Uterus (tissue), 4 donors: ENCODE data around the gene CHST15. TPM values are rescaled to one million over a fixed set of nuclear protein-coding genes. Genes with fewer than 3 reads are reported as not detected.
A peak's percentile ranks its signal among the peaks of the same experiment; 100 is the strongest.

Experiments used
- DNase-seq, 2 donors: peaks; one replicate each; pipeline ENCODE4 v3.0.0-alpha.2; 2019 to 2020
- H3K27ac ChIP-seq, 2 donors: fragments of 200-600 bp; sonication (generic); 1 replicate in 1 of 2; 2 replicates in 1 of 2; pipeline ENCODE4 v1.5.1; 2016 to 2018
- H3K27me3 ChIP-seq, 2 donors: fragments of 200-600 bp; sonication (generic); one replicate each; pipeline ENCODE4 v1.5.1; 2018 to 2019; ENCODE audit warnings: control low read depth in 1 of 2
- H3K36me3 ChIP-seq, 2 donors: fragments of 200-600 bp; sonication (generic); one replicate each; pipeline ENCODE4 v1.5.1; 2019; ENCODE audit warnings: control low read depth in 1 of 2
- H3K4me1 ChIP-seq, 2 donors: fragments of 200-600 bp; sonication (generic); one replicate each; pipeline ENCODE4 v1.5.1; 2018 to 2019; ENCODE audit warnings: control low read depth in 1 of 2
- H3K4me3 ChIP-seq, 2 donors: fragments of 200-600 bp; sonication (generic); 1 replicate in 1 of 2; 2 replicates in 1 of 2; pipeline ENCODE4 v1.5.1; 2018 to 2019; ENCODE audit warnings: mild to moderate bottlenecking in 1 of 2
- H3K9me3 ChIP-seq, 2 donors: fragments of 200-600 bp; sonication (generic); one replicate each; pipeline ENCODE4 v1.5.1; 2019; ENCODE audit warnings: control low read depth in 1 of 2
- POLR2A ChIP-seq, 2 donors: fragments of 450-650 bp; IDR thresholded peaks; one replicate each; pipeline ENCODE4 v1.6.1; 2016; ENCODE audit warnings: antibody characterized with exemption in 2 of 2, mild to moderate bottlenecking in 1 of 2, moderate library complexity in 1 of 2
- intact Hi-C: fragments of 100-400 bp; cut with DNase I; formaldehyde crosslinking; loops from one replicate; pipeline ENCODE4 v1.15.1; 2023; ENCODE audit warnings: low total_unique reads
- total RNA-seq, 4 donors: library from RNA; depleted of rRNA in 3 of 4; stranded (reverse); fragments of >200 nt in 3 of 4; gene quantifications; one replicate each; pipeline versions ENCODE4 v1.1.0 to v1.2.4, GENCODE V29; 2014 to 2023
- TF ChIP-seq, protein P1 (sequence below), 4 experiments: fragments of 200-600 bp in 2 of 4; fragments of 450-650 bp in 2 of 4; sonication (generic) in 2 of 4; IDR thresholded peaks; one replicate each; pipeline ENCODE4 v1.5.1; 2016 to 2019; ENCODE audit warnings: antibody characterized with exemption in 4 of 4, mild to moderate bottlenecking in 2 of 4, moderate library complexity in 1 of 4
- donor health status: DM: yes; HTN: yes; CAD: no.

The CHST15 gene
- total RNA-seq, 4 donors from 2014 or later: 9.7 to 28.5 (median 17.8) TPM

DNA sequence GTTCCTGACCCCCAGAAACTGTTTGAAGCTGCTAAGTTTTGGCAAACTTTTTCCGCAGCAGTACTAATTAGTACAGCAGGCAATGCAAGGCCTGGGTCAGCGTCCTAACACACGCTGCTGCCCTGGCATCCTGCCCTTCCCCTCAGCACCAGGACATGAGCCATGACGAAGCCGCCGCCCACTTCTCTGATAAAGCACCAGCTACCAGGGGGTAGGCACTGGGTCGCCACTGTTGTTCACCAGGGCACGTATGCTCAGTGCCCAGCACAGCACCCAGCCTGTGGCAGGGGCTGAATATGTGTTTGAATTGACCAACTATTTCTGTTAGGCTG, 59.5 kb downstream of the CHST15 start:
- TF ChIP-seq POLR2A (IDR thresholded peaks at IDR 0.05): no peak
- intact Hi-C loops: no loop called here

DNA sequence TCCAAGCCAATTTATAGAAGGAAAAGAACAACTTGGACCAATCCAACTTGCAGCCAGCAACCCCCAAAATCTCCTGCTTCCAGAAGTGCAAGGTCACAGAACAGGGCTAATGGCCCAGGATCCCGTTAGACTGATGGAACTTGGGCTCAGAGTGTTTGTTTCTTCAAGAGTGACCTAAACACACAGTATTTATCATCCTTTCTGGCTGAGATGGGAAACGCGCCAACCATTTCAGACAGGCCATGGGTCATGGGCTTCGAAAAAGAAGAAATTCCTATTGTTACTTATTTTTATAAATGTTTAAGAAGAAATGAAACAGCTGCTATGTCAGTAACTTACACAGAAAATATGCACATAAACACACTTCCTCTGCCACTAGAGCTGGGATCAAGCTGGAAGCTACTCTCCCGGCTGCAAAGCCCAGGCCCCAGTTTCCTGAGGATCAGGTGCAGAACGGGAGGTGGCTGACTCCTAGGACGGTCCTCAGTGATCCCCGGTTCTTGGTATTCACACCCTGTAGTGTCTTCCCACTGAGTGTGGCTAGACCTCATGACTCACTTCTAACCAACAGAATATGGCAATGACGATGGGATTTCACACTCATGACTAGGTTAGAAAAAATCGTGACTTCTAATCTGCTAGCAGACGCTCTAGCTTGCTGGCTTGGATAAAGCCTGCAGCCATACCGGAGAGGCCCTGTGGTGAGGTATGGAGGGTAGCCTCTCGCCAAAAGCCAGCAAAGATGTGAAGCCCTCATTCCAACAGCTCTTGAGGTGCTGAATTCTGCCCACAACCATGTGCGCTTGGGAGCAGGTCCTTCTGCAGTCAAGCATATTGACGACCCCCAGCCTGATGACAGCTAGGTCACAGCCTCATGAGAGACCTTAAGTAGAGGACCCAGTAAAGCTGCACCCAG, 60.2 kb downstream of the CHST15 start:
- TF ChIP-seq, protein P1, sequence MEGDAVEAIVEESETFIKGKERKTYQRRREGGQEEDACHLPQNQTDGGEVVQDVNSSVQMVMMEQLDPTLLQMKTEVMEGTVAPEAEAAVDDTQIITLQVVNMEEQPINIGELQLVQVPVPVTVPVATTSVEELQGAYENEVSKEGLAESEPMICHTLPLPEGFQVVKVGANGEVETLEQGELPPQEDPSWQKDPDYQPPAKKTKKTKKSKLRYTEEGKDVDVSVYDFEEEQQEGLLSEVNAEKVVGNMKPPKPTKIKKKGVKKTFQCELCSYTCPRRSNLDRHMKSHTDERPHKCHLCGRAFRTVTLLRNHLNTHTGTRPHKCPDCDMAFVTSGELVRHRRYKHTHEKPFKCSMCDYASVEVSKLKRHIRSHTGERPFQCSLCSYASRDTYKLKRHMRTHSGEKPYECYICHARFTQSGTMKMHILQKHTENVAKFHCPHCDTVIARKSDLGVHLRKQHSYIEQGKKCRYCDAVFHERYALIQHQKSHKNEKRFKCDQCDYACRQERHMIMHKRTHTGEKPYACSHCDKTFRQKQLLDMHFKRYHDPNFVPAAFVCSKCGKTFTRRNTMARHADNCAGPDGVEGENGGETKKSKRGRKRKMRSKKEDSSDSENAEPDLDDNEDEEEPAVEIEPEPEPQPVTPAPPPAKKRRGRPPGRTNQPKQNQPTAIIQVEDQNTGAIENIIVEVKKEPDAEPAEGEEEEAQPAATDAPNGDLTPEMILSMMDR (IDR thresholded peaks at IDR 0.05): no peak
- TF ChIP-seq POLR2A (IDR thresholded peaks at IDR 0.05): no peak
- intact Hi-C loops: no loop called here
- H3K27me3 ChIP-seq: no peaks in the 10 kb centered on the region
- peak overlapping the region; percentile 38 to 57 for H3K27ac ChIP-seq
- no peak overlapping the region for H3K4me3 ChIP-seq
- no peaks in the 10 kb centered on the region for H3K4me1 ChIP-seq
- no peaks in the 10 kb centered on the region for H3K9me3 ChIP-seq
- DNase-seq: no peak
- no peaks in the 10 kb centered on the region for H3K36me3 ChIP-seq

More for the DNA sequence above, 59.5 kb downstream of the CHST15 start:
- H3K36me3 ChIP-seq: no peaks in the 10 kb centered on the region
- no peaks in the 10 kb centered on the region for H3K27me3 ChIP-seq
- H3K27ac ChIP-seq: peak overlapping the region; percentile 38 to 57
- H3K4me3 ChIP-seq: no peak overlapping the region
- DNase-seq: no peak
- no peaks in the 10 kb centered on the region for H3K4me1 ChIP-seq
- H3K9me3 ChIP-seq: no peaks in the 10 kb centered on the region

DNA sequence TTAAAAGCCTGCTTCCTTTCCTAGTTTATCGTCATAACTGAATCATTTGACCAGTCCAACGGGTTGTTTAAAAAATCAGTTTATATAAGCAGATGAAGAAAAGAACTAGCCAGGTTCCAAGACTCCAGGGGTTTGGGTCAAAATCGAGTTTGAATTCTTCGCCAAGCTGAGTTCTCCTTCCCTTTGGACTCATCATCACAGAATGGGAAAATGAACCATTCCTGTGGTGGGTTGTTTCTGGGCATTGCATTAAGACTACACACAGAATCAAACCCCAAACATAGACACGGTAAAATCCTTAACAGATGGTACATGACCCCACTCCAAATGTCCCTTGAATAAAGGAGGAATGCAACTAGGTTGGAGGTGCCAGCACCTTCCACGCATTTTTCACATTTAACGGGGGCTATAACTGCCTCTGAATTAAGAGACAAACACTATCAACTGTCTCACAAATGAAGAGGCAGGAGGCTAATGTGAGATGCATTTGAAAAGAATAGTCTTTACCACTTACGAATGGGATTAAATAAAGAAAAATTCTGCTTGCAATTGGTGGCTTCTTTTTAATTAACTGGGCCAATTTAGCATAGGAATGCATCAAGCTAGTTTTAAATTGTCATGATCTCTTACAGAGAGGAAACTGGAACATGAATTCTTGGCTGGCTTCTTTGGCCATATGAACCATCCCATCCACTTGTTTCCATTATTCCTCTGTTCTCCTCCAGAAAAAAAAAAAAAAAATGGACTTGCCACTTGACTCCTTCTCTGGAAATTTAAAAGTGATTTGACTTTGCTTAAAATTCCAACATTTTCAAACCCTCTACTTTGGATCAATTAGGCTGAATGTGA, 61.1 kb downstream of the CHST15 start:
- H3K4me3 ChIP-seq: no peak overlapping the region
- H3K4me1 ChIP-seq: no peaks in the 10 kb centered on the region
- intact Hi-C loops: no loop called here
- no peaks in the 10 kb centered on the region for H3K27me3 ChIP-seq
- H3K27ac ChIP-seq: peak overlapping the region; percentile 11 to 57
- H3K9me3 ChIP-seq: no peaks in the 10 kb centered on the region
- TF ChIP-seq POLR2A (IDR thresholded peaks at IDR 0.05): no peak
- TF ChIP-seq, protein P1 (IDR thresholded peaks at IDR 0.05): no peak
- H3K36me3 ChIP-seq: no peaks in the 10 kb centered on the region
- no peak for DNase-seq

DNA sequence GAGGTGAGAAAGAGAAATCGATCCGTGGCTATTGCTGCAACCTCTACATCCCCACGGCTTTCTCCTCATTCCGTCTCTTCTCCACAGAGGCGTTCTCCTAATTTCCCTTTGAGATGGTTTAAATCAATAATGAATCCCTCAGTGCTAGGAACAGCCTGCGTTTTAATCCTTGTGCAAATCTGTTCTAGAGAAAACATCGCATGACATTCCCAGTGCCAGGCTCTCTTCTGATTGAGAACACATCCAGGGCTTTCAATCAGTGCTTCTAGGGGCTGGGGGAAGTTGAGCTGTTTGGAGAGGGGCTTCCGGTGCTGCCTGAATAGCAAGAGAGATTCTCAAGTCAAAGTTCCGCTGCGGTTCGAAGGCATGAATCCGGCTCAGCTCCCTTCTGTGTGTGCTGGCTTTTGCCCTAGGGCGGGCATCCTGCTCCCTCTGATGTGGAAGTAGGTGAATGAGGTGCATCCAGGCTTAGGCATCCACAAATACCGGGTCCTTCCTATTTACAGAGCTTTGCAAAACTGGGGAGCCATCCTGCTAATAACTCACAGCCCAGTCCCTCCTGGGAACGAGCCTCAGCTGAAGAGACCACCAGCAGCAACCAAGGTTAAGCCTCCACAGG, 62.8 kb downstream of the CHST15 start:
- intact Hi-C loops: no loop called here

DNA sequence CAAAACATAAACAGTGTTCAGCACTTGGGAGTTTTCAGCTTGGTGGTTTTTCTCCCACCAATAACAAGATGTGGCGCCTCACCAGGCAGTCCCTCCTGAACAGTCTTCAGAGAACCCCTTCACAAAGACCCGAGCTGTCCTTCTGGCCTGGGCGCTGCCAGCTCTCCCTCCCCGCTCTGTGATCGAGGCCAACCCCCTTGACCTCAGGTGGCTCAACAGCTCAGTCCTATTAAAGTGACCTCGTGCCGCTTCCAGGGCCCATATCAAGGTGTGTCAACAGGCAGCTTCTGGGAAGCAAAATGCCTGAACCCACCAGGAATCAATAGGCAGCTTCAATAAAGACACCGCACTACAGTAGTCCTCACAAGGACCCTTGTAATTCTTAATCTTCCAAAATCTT, 63.3 kb downstream of the CHST15 start:
- H3K4me3 ChIP-seq: no peak overlapping the region
- no peak for DNase-seq
- no peaks in the 10 kb centered on the region for H3K9me3 ChIP-seq
- H3K27me3 ChIP-seq: no peaks in the 10 kb centered on the region
- no peaks in the 10 kb centered on the region for H3K36me3 ChIP-seq
- no peaks in the 10 kb centered on the region for H3K4me1 ChIP-seq
- TF ChIP-seq POLR2A (IDR thresholded peaks at IDR 0.05): no peak
- TF ChIP-seq, protein P1 (IDR thresholded peaks at IDR 0.05): no peak
- intact Hi-C loops: no loop called here
- H3K27ac ChIP-seq: no peak overlapping the region

More for the DNA sequence above, 62.8 kb downstream of the CHST15 start:
- no peak overlapping the region for H3K4me3 ChIP-seq
- TF ChIP-seq, protein P1 (IDR thresholded peaks at IDR 0.05): no peak
- TF ChIP-seq POLR2A (IDR thresholded peaks at IDR 0.05): no peak
- DNase-seq: no peak
- H3K4me1 ChIP-seq: no peaks in the 10 kb centered on the region
- H3K27me3 ChIP-seq: no peaks in the 10 kb centered on the region
- no peak overlapping the region for H3K27ac ChIP-seq
- H3K36me3 ChIP-seq: no peaks in the 10 kb centered on the region
- no peaks in the 10 kb centered on the region for H3K9me3 ChIP-seq
